Activated CD4-positive, alpha-beta T cell treated with anti-CD3 and anti-CD28 coated beads for 36 hours (primary cell): Measurements from ENCODE around the gene C19orf81. TPM values are rescaled to one million over a fixed set of nuclear protein-coding genes. Genes with fewer than 3 reads are reported as not detected.
"Not testable (repeated sequence)": the region's sequence is repeated elsewhere in the genome, so short reads cannot be mapped to it uniquely, and the experiment has no call there.

ENCODE experiments used
- ATAC-seq: fragments of 200-7000 bp; cut with Tn5 transposase; one replicate; pipeline ENCODE4 v1.10.0; 2021; ENCODE audit warnings: mild to moderate bottlenecking, moderate library complexity
- CTCF ChIA-PET: fragments of 350-600 bp; sonication (Branson Sonifier 250); formaldehyde crosslinking; loops from one replicate; lab custom pipeline; 2021; ENCODE audit warnings: antibody characterized with exemption; lab: Charles Lee
- POLR2A ChIA-PET: fragments of 350-600 bp; sonication (Branson Sonifier 250); formaldehyde crosslinking; loops from one replicate; lab custom pipeline; 2021; ENCODE audit warnings: antibody characterized with exemption, inconsistent platforms; lab: Charles Lee
- DNase-seq: peaks from one replicate; pipeline ENCODE4 v3.0.0-alpha.2; 2020
- H3K27ac Mint-ChIP-seq: one replicate; pipeline ENCODE4 v1.8.0; 2021; ENCODE audit warnings: mixed read lengths
- H3K27me3 Mint-ChIP-seq: one replicate; pipeline ENCODE4 v1.8.0; 2021; ENCODE audit warnings: mixed read lengths
- H3K36me3 Mint-ChIP-seq: one replicate; pipeline ENCODE4 v1.8.0; 2021; ENCODE audit warnings: low read depth, mixed read lengths
- H3K4me1 Mint-ChIP-seq: one replicate; pipeline ENCODE4 v1.8.0; 2021; ENCODE audit warnings: mixed read lengths
- H3K4me3 Mint-ChIP-seq: one replicate; pipeline ENCODE4 v1.8.0; 2021; ENCODE audit warnings: mild to moderate bottlenecking, moderate library complexity, mixed read lengths
- H3K9me3 Mint-ChIP-seq: one replicate; pipeline ENCODE4 v1.8.0; 2021; ENCODE audit warnings: low read depth, mixed read lengths
- intact Hi-C, 2 experiments: fragments of 100-400 bp; cut with DNase I in 1 of 2; cut with micrococcal nuclease in 1 of 2; formaldehyde crosslinking; loops; one replicate each; pipeline versions ENCODE4 v1.14.2 to v1.15.1; 2022 to 2024; cut with DNase I, micrococcal nuclease
- total RNA-seq, 2 experiments: library from RNA; stranded (reverse); gene quantifications; one replicate each; pipeline ENCODE4 v1.2.3, GENCODE V29; 2021

The C19orf81 gene
- total RNA-seq = 1 to 10 TPM; 1.3 to 1.7 TPM

DNA sequence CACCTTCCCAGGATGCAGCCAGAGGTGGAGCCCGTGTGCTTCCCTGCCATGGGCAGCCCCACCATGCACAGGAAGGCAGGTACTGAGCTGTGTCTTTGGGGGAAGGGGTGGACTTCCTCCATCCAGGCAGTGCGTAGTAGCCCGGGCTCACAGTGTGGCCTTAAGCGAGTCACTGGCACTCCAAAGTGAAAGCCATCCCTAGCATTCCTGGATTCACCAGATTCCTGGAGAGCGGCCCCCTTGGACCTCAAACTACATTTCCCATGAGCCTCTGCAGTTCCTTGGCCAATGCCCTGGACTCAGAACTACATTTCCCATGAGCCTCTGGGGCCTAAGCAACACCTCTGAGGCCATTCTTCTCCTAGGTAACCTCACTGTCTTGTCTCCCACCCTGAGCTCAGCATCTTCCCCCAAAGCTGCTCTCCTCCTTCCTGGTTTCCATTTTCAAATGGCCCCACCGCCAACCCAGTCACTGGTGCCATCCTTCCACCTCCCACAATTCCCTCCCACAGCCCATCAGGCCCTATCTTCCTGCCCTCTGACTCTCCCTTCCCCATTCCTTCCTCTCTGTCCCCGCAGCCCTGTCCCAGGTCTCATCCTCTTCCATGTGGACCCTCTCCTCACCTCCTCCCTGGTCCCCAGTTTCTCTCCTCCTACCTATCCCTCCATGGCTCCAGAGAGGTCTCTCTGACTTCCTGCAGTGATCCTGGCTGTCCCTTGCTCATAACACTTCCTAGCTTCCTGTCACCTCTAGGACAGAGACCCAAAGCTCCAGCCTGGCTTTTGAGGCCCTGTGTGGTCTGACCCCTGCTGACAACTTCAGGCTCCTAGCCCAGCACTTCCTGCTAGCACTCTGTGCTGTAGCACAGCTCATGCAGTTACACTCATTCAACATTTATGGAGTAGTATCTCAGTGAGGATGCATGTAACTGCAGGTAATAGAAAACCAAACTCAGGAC is at the start of gene C19orf81:
Gene C19orf81 (plus strand): TSS at position 13 of the 959 bp plus-strand sequence. CDS start 0 bp downstream, at position 13.
- DNase-seq (no peak), ATAC-seq (peak; percentile 39)
- peaks cover 35% of the 10 kb centered on the region for H3K27me3 Mint-ChIP-seq
- POLR2A ChIA-PET = no interaction called here
- no peak within 1 kb of the TSS for H3K4me3 Mint-ChIP-seq
- no peak within 1 kb of the TSS for H3K27ac Mint-ChIP-seq
- no peaks in the 10 kb centered on the region for H3K4me1 Mint-ChIP-seq
- CTCF ChIA-PET = no interaction called here
- H3K36me3 Mint-ChIP-seq = no peaks in the 10 kb centered on the region
- intact Hi-C loops = no loop called here
- no peaks in the 10 kb centered on the region for H3K9me3 Mint-ChIP-seq

GRCh38 chr19:50601407-50602088 is 47.7 kb upstream of the C19orf81 start:
- intact Hi-C loops = no loop called here
- ChIA-PET CTCF (interaction anchor here (1.2 kb wide), 1 partner anchor 32 kb away, joined by 3 read pairs; no protein-coding TSS in a partner anchor), POLR2A (no interaction called here)
- Mint-ChIP-seq H3K27me3 (peaks cover 34% of the 10 kb centered on the region), H3K9me3 (no peaks in the 10 kb centered on the region), H3K36me3 (no peaks in the 10 kb centered on the region), H3K27ac (no peak overlapping the region), H3K4me3 (no peak overlapping the region), H3K4me1 (no peaks in the 10 kb centered on the region)
- no peak for ATAC-seq
- no peak for DNase-seq

GRCh38 chr19:50602089-50602422 is 47.2 kb upstream of the C19orf81 start:
- Mint-ChIP-seq H3K27me3 (peaks cover 37% of the 10 kb centered on the region), H3K27ac (no peak overlapping the region), H3K9me3 (no peaks in the 10 kb centered on the region), H3K36me3 (no peaks in the 10 kb centered on the region), H3K4me1 (no peaks in the 10 kb centered on the region), H3K4me3 (no peak overlapping the region)
- POLR2A ChIA-PET = no interaction called here
- intact Hi-C loops = no loop called here
- DNase-seq (no peak), ATAC-seq (no peak)
- CTCF ChIA-PET = no interaction called here

- H3K4me1 Mint-ChIP-seq = peaks cover 4% of the 10 kb centered on the region
- intact Hi-C loops = no loop called here
- H3K27me3 Mint-ChIP-seq = peaks cover 41% of the 10 kb centered on the region
- CTCF ChIA-PET = no interaction called here
- no peaks in the 10 kb centered on the region for H3K36me3 Mint-ChIP-seq
- H3K9me3 Mint-ChIP-seq = no peaks in the 10 kb centered on the region
- no peak overlapping the region for H3K27ac Mint-ChIP-seq
- H3K4me3 Mint-ChIP-seq = no peak overlapping the region
- DNase-seq (no peak), ATAC-seq (no peak)
- POLR2A ChIA-PET = no interaction called here
These were observed 46.7 kb upstream of the C19orf81 start for GRCh38 chr19:50602496-50602895.

GRCh38 chr19:50602935-50603334 is 46.3 kb upstream of the C19orf81 start:
- Mint-ChIP-seq H3K27me3 (peaks cover 41% of the 10 kb centered on the region), H3K4me3 (no peak overlapping the region), H3K4me1 (peaks cover 8% of the 10 kb centered on the region), H3K27ac (no peak overlapping the region), H3K9me3 (no peaks in the 10 kb centered on the region), H3K36me3 (no peaks in the 10 kb centered on the region)
- DNase-seq (no peak), ATAC-seq (no peak)
- CTCF ChIA-PET = no interaction called here
- POLR2A ChIA-PET = no interaction called here
- intact Hi-C loops = no loop called here

DNA sequence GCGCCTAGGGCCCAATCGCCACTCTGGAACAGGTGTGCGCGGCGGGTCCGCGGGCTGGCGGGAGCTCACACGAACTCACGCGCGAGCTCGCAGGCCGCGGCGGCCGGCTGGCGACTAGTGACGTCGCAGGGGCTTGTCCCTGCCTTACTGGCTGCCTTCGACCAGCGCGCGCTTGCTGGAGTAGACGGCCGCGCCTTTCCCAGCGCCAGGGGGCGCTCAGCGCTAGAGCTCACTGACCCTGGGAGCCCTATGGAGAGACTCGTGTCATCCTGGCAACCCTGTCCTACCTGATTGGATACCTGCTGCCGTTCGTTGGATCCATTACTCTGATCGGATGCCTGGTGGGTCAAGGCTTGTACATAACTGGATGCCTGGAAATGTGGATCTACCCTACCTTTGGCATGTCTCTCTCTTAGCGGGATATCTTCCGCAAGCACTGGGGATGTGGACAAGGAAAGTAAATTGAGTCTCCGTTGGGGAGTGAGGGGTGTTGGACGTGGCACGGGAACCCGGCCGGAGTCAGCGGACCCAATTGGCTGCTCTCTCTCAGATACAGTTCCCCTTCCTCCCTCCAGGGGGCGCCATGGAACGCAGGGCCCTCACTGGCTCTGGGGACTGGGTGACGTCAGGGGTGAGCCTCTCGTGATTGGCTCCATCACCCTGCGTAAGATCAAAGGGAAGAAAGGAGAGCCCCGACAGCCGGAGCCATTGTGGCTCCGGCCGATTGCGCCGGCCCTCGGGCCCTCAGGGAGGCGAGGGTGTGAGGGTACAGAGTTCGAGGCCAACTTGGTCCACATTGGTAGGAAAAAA is 44.8 kb upstream of the C19orf81 start:
- Mint-ChIP-seq H3K27me3 (peaks cover 46% of the 10 kb centered on the region), H3K4me1 (peaks cover 13% of the 10 kb centered on the region)
- H3K4me3 Mint-ChIP-seq, H3K36me3 Mint-ChIP-seq, POLR2A ChIA-PET, H3K27ac Mint-ChIP-seq, CTCF ChIA-PET, H3K9me3 Mint-ChIP-seq: not testable (repeated sequence)
- peak; percentile 50 for ATAC-seq
- intact Hi-C loops = loop anchor here (1.0 to 5.0 kb wide), 3 partner anchors 67 to 179 kb away; no protein-coding TSS in a partner anchor
- peak; percentile 64 for DNase-seq

- intact Hi-C loops = loop anchor here (5.0 kb wide), 2 partner anchors 69 to 176 kb away; no protein-coding TSS in a partner anchor
- H3K4me1 Mint-ChIP-seq = peaks cover 13% of the 10 kb centered on the region
- CTCF ChIA-PET = interaction anchor here (0.7 to 1.3 kb wide), 2 partner anchors 177 to 295 kb away, joined by 3 read pairs; no protein-coding TSS in a partner anchor
- H3K27ac Mint-ChIP-seq, H3K36me3 Mint-ChIP-seq, POLR2A ChIA-PET, H3K9me3 Mint-ChIP-seq, H3K4me3 Mint-ChIP-seq, DNase-seq: not testable (repeated sequence)
- H3K27me3 Mint-ChIP-seq = peaks cover 46% of the 10 kb centered on the region
- ATAC-seq = peak; percentile 54
These were observed 43.0 kb upstream of the C19orf81 start for GRCh38 chr19:50606059-50606836.

DNA sequence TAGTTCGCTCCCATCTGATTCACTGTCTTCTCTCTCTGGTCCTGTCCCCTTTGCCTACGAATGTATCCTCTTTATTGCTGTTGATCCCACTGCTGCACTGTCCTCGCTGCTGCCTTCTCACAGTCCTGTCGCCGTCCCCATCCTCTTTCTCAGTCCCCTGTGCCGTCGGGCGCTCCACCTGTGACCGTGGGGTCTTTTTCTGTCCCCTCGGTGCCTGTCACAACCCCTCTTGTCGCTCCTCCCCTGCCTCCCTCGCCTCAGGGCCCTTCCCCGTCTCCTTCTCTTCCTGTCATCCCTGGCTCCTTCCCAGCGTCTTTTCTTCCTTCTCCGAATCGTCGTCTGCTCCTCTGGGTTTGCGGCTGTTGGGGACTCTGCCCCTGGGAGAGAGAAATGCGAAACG is 41.9 kb upstream of the C19orf81 start:
- intact Hi-C loops = loop anchor here (5.0 kb wide), 2 partner anchors 70 to 175 kb away; no protein-coding TSS in a partner anchor
- H3K9me3 Mint-ChIP-seq = peaks cover 5% of the 10 kb centered on the region
- H3K4me1 Mint-ChIP-seq = peaks cover 13% of the 10 kb centered on the region
- no peak overlapping the region for H3K4me3 Mint-ChIP-seq
- CTCF ChIA-PET = interaction anchor here (0.6 to 1.3 kb wide), 10 partner anchors 17 to 315 kb away, joined by 3 to 6 read pairs (median 3); no protein-coding TSS in a partner anchor
- H3K27me3 Mint-ChIP-seq = peaks cover 37% of the 10 kb centered on the region
- POLR2A ChIA-PET = no interaction called here
- DNase-seq (no peak), ATAC-seq (no peak)
- no peak overlapping the region for H3K27ac Mint-ChIP-seq
- no peaks in the 10 kb centered on the region for H3K36me3 Mint-ChIP-seq

- H3K36me3 Mint-ChIP-seq = no peaks in the 10 kb centered on the region
- ATAC-seq = peak; percentile 93
- H3K9me3 Mint-ChIP-seq = peaks cover 5% of the 10 kb centered on the region
- intact Hi-C loops = loop anchor here (1.0 to 5.0 kb wide), 8 partner anchors 50 to 314 kb away; partner anchors contain the start of gene JOSD2 (in 1 of the 2)
- CTCF ChIA-PET = interaction anchor here (0.6 to 1.3 kb wide), 14 partner anchors 16 to 314 kb away, joined by 3 to 6 read pairs (median 3); no protein-coding TSS in a partner anchor
- peaks cover 35% of the 10 kb centered on the region for H3K27me3 Mint-ChIP-seq
- POLR2A ChIA-PET = interaction anchor here (0.7 kb wide), 1 partner anchor 195 kb away, joined by 4 read pairs; no protein-coding TSS in a partner anchor
- no peak overlapping the region for H3K27ac Mint-ChIP-seq
- peak overlapping the region; percentile 5 for H3K4me3 Mint-ChIP-seq
- peaks cover 13% of the 10 kb centered on the region for H3K4me1 Mint-ChIP-seq
- DNase-seq = peak; percentile 95
These were observed 41.1 kb upstream of the C19orf81 start for GRCh38 chr19:50607874-50608785.
